ENCODE results near the gene TEX38.
A peak's percentile ranks its signal among the peaks of the same experiment; 100 is the strongest.

Gene TEX38

GRCh38 chr1:46689897-46690296 is 18.2 kb downstream of the TEX38 start:
- H3K27ac ChIP-seq = peak overlapping the region; percentile 86
- TF ChIP-seq, protein P1, sequence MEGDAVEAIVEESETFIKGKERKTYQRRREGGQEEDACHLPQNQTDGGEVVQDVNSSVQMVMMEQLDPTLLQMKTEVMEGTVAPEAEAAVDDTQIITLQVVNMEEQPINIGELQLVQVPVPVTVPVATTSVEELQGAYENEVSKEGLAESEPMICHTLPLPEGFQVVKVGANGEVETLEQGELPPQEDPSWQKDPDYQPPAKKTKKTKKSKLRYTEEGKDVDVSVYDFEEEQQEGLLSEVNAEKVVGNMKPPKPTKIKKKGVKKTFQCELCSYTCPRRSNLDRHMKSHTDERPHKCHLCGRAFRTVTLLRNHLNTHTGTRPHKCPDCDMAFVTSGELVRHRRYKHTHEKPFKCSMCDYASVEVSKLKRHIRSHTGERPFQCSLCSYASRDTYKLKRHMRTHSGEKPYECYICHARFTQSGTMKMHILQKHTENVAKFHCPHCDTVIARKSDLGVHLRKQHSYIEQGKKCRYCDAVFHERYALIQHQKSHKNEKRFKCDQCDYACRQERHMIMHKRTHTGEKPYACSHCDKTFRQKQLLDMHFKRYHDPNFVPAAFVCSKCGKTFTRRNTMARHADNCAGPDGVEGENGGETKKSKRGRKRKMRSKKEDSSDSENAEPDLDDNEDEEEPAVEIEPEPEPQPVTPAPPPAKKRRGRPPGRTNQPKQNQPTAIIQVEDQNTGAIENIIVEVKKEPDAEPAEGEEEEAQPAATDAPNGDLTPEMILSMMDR (conservative IDR thresholded peaks at IDR 0.05) = no peak

- TF ChIP-seq, protein P1 (conservative IDR thresholded peaks at IDR 0.05) = no peak
- peak overlapping the region; percentile 86 for H3K27ac ChIP-seq
These were observed 19.3 kb downstream of the TEX38 start for GRCh38 chr1:46690931-46691421.

GRCh38 chr1:46691997-46692790 is 20.5 kb downstream of the TEX38 start:
- peak overlapping the region; percentile 86 for H3K27ac ChIP-seq
- TF ChIP-seq, protein P1 (conservative IDR thresholded peaks at IDR 0.05) = peak; percentile 16; the same call in 1 of the 2 replicates

GRCh38 chr1:46692811-46693770 is 21.4 kb downstream of the TEX38 start:
- TF ChIP-seq, protein P1 (conservative IDR thresholded peaks at IDR 0.05) = no peak
- peak overlapping the region; percentile 86 for H3K27ac ChIP-seq

GRCh38 chr1:46694676-46695075 is 23.0 kb downstream of the TEX38 start:
- peak overlapping the region; percentile 86 for H3K27ac ChIP-seq

GRCh38 chr1:46697053-46697452 is 25.4 kb downstream of the TEX38 start:
- no peak overlapping the region for H3K27ac ChIP-seq
- TF ChIP-seq, protein P1 (conservative IDR thresholded peaks at IDR 0.05) = no peak

- no peak overlapping the region for H3K27ac ChIP-seq
- TF ChIP-seq, protein P1 (conservative IDR thresholded peaks at IDR 0.05) = no peak
These were observed 28.0 kb downstream of the TEX38 start for GRCh38 chr1:46699666-46700065.
